HG03378 (cell line): Measurements from ENCODE around the gene CDKN2A.

Experiments
- ATAC-seq: cut with Tn5 transposase; IDR thresholded peaks from one replicate; pipeline ENCODE4 v1.9.1; 2021; ENCODE audit warnings: mild to moderate bottlenecking, moderate library complexity; ENCODE audit not compliant: unreplicated experiment

CDKN2A gene

GRCh38 chr9:21945606-21946005, 48.6 kb downstream of the CDKN2A start:
- ATAC-seq, result no peak

- no peak for ATAC-seq
Observed at GRCh38 chr9:21943464-21943863, 50.7 kb downstream of the CDKN2A start.

DNA sequence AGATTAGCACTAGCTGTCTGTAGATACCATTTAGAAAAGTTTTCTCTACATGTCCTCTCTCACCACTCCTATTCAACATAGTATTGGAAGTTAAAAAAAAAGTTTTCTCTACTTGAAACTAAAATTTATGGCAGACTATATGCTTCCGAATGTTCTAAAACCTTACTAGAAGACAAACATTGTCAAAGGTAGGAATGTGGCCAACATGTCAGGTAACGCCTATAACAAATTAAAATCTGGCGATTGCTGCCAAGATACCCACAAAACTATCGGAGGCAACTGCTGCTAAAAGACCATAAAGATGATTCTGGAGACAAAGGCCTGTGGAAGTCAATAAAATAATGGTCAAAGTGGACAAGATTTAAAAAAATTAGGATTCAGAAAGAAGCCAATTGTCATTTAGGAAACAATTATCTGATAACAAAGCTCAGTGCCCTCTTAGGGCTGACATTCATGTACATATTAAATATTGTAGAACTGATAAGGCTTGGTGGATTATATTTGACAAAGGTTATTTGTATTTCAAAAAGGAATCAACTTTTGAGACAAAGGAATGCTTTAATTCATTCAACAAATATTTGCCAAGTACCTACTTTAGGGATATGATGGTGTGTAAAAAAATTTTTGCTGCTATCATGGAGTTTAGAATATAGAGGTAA, 52.7 kb downstream of the CDKN2A start:
- no peak for ATAC-seq

DNA sequence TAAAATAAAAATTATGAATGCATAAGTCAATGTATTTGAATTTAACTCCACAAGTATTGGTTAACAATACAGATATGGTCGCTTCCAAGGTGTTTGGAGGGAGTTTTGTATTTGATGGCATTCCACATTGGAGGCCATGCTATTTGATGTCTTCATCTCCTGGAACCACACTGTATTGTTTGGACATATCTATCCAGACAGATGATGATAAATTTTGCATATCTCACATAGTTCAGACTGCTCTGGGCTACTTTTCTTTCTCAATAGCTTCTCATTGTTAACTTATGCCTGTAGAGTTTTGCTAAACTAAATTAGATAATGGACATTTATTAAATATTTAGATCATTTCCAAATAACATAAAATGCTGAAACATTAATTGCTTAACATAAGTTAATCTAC, 58.0 kb downstream of the CDKN2A start:
- no peak for ATAC-seq

- no peak for ATAC-seq
Observed at GRCh38 chr9:21935631-21936030, 58.6 kb downstream of the CDKN2A start.

DNA sequence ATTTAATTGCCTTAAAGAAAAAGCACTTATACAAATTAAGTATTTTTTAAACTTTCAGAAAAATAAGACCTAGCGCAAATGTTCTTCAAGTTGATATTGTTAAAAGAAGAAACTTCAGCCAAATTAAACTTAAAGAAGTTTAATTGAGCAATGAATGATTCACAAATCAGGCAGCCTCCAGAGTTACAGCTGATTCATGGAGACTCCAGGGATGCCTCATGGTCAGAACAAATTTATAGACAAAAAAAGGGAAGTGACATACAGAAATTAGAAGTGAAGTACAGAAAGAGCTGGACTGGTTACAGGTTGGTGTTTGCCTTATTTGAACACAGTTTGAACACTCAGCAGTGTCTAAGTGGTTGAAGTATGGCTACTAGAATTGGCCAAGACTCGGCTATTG, 60.3 kb downstream of the CDKN2A start:
- no peak for ATAC-seq

GRCh38 chr9:21933281-21933680, 60.9 kb downstream of the CDKN2A start:
- no peak for ATAC-seq

GRCh38 chr9:21931428-21931827, 62.8 kb downstream of the CDKN2A start:
- ATAC-seq, result no peak

DNA sequence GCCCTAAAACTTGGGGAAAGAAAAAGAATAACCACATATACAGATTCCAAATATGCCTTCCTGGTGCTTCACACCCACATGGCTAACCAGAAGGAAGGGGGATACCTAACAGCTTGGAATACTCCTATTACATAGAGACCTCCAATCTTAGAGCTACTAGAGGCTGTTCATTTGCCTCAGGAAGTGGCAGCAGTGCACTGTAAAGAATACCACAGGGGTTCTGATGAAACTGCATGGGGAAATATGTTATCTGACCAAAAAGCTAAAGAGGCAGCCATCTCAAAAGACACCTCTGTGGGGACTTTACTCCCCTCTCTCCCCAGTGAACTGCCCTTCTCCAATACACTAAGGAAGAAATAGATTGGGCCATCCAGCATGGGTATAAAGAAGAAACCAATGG, 66.4 kb downstream of the CDKN2A start:
- ATAC-seq, result no peak

- ATAC-seq, result no peak
Observed at GRCh38 chr9:21923694-21924093, 70.5 kb downstream of the CDKN2A start.

- ATAC-seq, result peak; percentile 87
Observed at GRCh38 chr9:21919377-21920362, 74.5 kb downstream of the CDKN2A start.
